ENCODE measurements around the gene PCSK4. TPM values are rescaled to one million over a fixed set of nuclear protein-coding genes. Genes with fewer than 3 reads are reported as not detected.

The PCSK4 gene
- total RNA-seq, 1 donor from 2014 or later, result 4.3 TPM

GRCh38 chr19:1497578-1498235 lies 7.6 kb upstream of the PCSK4 start:
- TF ChIP-seq CTCF (IDR thresholded peaks at IDR 0.05), result no peak
- Histone ChIP-seq H3K27ac (no peak overlapping the region), H3K36me3 (no peaks in the 10 kb centered on the region), H3K27me3 (peaks cover 21% of the 10 kb centered on the region), H3K4me1 (no peaks in the 10 kb centered on the region), H3K9me3 (no peaks in the 10 kb centered on the region), H3K4me3 (no peak overlapping the region)
- intact Hi-C loops (cut with DNase I), result no loop called here
- ATAC-seq (no peak), DNase-seq (no peak)

- Histone ChIP-seq H3K36me3 (no peaks in the 10 kb centered on the region), H3K4me1 (no peaks in the 10 kb centered on the region), H3K9me3 (no peaks in the 10 kb centered on the region), H3K4me3 (no peak overlapping the region), H3K27me3 (peaks cover 14% of the 10 kb centered on the region), H3K27ac (no peak overlapping the region)
- no peak for ATAC-seq
- no peak for DNase-seq
- TF ChIP-seq CTCF (IDR thresholded peaks at IDR 0.05), result no peak
- intact Hi-C loops (cut with DNase I), result no loop called here
These were observed 6.8 kb upstream of the PCSK4 start for GRCh38 chr19:1496714-1497577.

GRCh38 chr19:1495799-1496713 lies 5.9 kb upstream of the PCSK4 start:
- no peak for TF ChIP-seq CTCF (IDR thresholded peaks at IDR 0.05)
- Histone ChIP-seq H3K27ac (no peak overlapping the region), H3K27me3 (peaks cover 14% of the 10 kb centered on the region), H3K9me3 (no peaks in the 10 kb centered on the region), H3K36me3 (no peaks in the 10 kb centered on the region), H3K4me3 (no peak overlapping the region), H3K4me1 (peaks cover 5% of the 10 kb centered on the region)
- intact Hi-C loops (cut with DNase I), result no loop called here
- ATAC-seq (peak; percentile 49), DNase-seq (no peak)

- intact Hi-C loops (cut with DNase I), result no loop called here
- Histone ChIP-seq H3K36me3 (no peaks in the 10 kb centered on the region), H3K9me3 (no peaks in the 10 kb centered on the region), H3K4me3 (no peak overlapping the region), H3K27ac (no peak overlapping the region), H3K4me1 (peaks cover 5% of the 10 kb centered on the region), H3K27me3 (peaks cover 14% of the 10 kb centered on the region)
- ATAC-seq (no peak), DNase-seq (no peak)
- no peak for TF ChIP-seq CTCF (IDR thresholded peaks at IDR 0.05)
These were observed 5.1 kb upstream of the PCSK4 start for GRCh38 chr19:1495051-1495798.

All from upper lobe of right lung (tissue), 1 donor.